PC-9 (cell line): ENCODE data around the gene AKTIP.

Experiments used
- CTCF ChIP-seq: fragments of 200-600 bp; sonication (generic); conservative IDR thresholded peaks from 2 replicates; pipeline ENCODE4 v1.6.1; 2017; ENCODE audit warnings: mixed run types, antibody characterized with exemption, mild to moderate bottlenecking, moderate library complexity
- EZH2 ChIP-seq: fragments of 200-600 bp; sonication (generic); IDR thresholded peaks from 2 replicates; pipeline ENCODE4 v1.8.0; 2017; ENCODE audit warnings: antibody characterized with exemption, low read depth

GRCh38 chr16:53480394-53480793 is 22.6 kb downstream of the AKTIP start:
- no peak for TF ChIP-seq CTCF
- TF ChIP-seq EZH2, result no peak
